Body of pancreas (tissue), 4 donors: Measurements from ENCODE around the gene BBS4. TPM values are rescaled to one million over a fixed set of nuclear protein-coding genes. Genes with fewer than 3 reads are reported as not detected.
A peak's percentile ranks its signal among the peaks of the same experiment; 100 is the strongest.

Experiments
- ATAC-seq: fragments of 150-250 bp; one replicate; pipeline ENCODE4 v1.9.1; 2016
- DNase-seq, 4 donors: peaks; one replicate each; pipeline ENCODE4 v3.0.0-alpha.2; 2019
- H3K27ac ChIP-seq, 4 donors: fragments of 200-600 bp; sonication (generic); 1 replicate in 3 of 4; 2 replicates in 1 of 4; pipeline versions ENCODE4 v1.5.1 to v1.6.1; 2016 to 2019; ENCODE audit warnings: mild to moderate bottlenecking in 1 of 4, mixed read lengths in 1 of 4, moderate library complexity in 1 of 4
- H3K27me3 ChIP-seq, 2 donors: fragments of 200-600 bp; sonication (generic); one replicate each; pipeline ENCODE4 v1.6.0; 2016; ENCODE audit warnings: mild to moderate bottlenecking in 1 of 2
- H3K36me3 ChIP-seq, 2 donors: fragments of 200-600 bp; sonication (generic); replicated peaks in 1 of 2; 2 replicates each; pipeline ENCODE4 v1.5.1; 2016; ENCODE audit warnings: low read depth in 2 of 2; ENCODE audit not compliant: insufficient read depth in 1 of 2
- H3K4me1 ChIP-seq: fragments of 200-600 bp; sonication (generic); one replicate; pipeline ENCODE4 v1.6.0; 2016
- H3K4me3 ChIP-seq, 2 donors: fragments of 200-600 bp; sonication (generic); 1 replicate in 1 of 2; 2 replicates in 1 of 2; pipeline ENCODE4 v1.5.1; 2016 to 2019
- H3K9me3 ChIP-seq, 3 donors: fragments of 200-600 bp; sonication (generic); 1 replicate in 2 of 3; 2 replicates in 1 of 3; pipeline ENCODE4 v1.5.1; 2016
- CTCF ChIP-seq, 7 experiments: fragments of 450-650 bp in 4 of 7; fragments of 200-600 bp in 3 of 7; sonication (generic) in 3 of 7; IDR thresholded peaks; one replicate each; pipeline ENCODE4 v1.5.1; 2016 to 2019; ENCODE audit warnings: antibody characterized with exemption in 7 of 7
- POLR2A ChIP-seq, 3 donors: fragments of 450-650 bp; IDR thresholded peaks; one replicate each; pipeline ENCODE4 v1.6.1; 2016; ENCODE audit warnings: antibody characterized with exemption in 3 of 3, mild to moderate bottlenecking in 2 of 3
- WGBS, 2 donors: methylation state at CpG; one replicate each; pipeline ENCODE4 v1.1.5; 2017; 5-methylcytosine and 5-hydroxymethylcytosine counted together
- intact Hi-C: fragments of 100-400 bp; cut with DNase I; formaldehyde crosslinking; loops from one replicate; pipeline ENCODE4 v1.15.1; 2023
- total RNA-seq, 2 donors: library from RNA; depleted of rRNA; stranded (reverse); fragments of >200 nt; gene quantifications; one replicate each; pipeline ENCODE4 v1.1.0, GENCODE V29; 2016

Gene BBS4
- total RNA-seq, 2 donors from 2014 or later = 20.2 to 26.4 TPM

- Histone ChIP-seq H3K9me3 (no peaks in the 10 kb centered on the region), H3K27ac (peak overlapping the region in 1 of 4 donors; percentile 12), H3K27me3 (no peaks in the 10 kb centered on the region), H3K36me3 (no peaks in the 10 kb centered on the region), H3K4me1 (peaks cover 27% of the 10 kb centered on the region), H3K4me3 (no peak overlapping the region)
- intact Hi-C loops = no loop called here
- peak in 1 of 4 donors; percentile 7 for DNase-seq
- WGBS, 2 donors = 71 to 85% methylated on average over 4 of the region's 4 CpGs
- ATAC-seq = no peak
- TF ChIP-seq CTCF (IDR thresholded peaks at IDR 0.05) = no peak
- no peak for TF ChIP-seq POLR2A (IDR thresholded peaks at IDR 0.05)
Observed at GRCh38 chr15:72785432-72785831, 99.4 kb downstream of the BBS4 start.

- no peaks in the 10 kb centered on the region for H3K36me3 ChIP-seq
- TF ChIP-seq POLR2A (IDR thresholded peaks at IDR 0.05) (no peak), CTCF (IDR thresholded peaks at IDR 0.05) (no peak)
- ATAC-seq (no peak), DNase-seq (no peak)
- intact Hi-C loops = no loop called here
- no peaks in the 10 kb centered on the region for H3K27me3 ChIP-seq
- H3K4me1 ChIP-seq = peaks cover 27% of the 10 kb centered on the region
- no peaks in the 10 kb centered on the region for H3K9me3 ChIP-seq
- WGBS, 2 donors = 80 to 88% methylated on average over 1 to 2 of the region's 2 CpGs
- H3K27ac ChIP-seq = no peak overlapping the region
- no peak overlapping the region for H3K4me3 ChIP-seq
Observed at GRCh38 chr15:72785841-72786240, 99.8 kb downstream of the BBS4 start.

GRCh38 chr15:72786242-72786641 lies 100.2 kb downstream of the BBS4 start:
- Histone ChIP-seq H3K36me3 (no peaks in the 10 kb centered on the region), H3K9me3 (no peaks in the 10 kb centered on the region), H3K4me1 (peaks cover 24% of the 10 kb centered on the region), H3K27ac (no peak overlapping the region), H3K27me3 (no peaks in the 10 kb centered on the region), H3K4me3 (no peak overlapping the region)
- intact Hi-C loops = no loop called here
- TF ChIP-seq POLR2A (IDR thresholded peaks at IDR 0.05) (no peak), CTCF (IDR thresholded peaks at IDR 0.05) (no peak)
- WGBS, 2 donors = 94 to 97% methylated on average over 4 of the region's 4 CpGs
- DNase-seq (no peak), ATAC-seq (no peak)

- WGBS, 2 donors = 79 to 80% methylated on average over 8 of the region's 8 CpGs
- TF ChIP-seq POLR2A (IDR thresholded peaks at IDR 0.05) = no peak
- no peak for TF ChIP-seq CTCF (IDR thresholded peaks at IDR 0.05)
- ATAC-seq (no peak), DNase-seq (no peak)
- Histone ChIP-seq H3K27me3 (no peaks in the 10 kb centered on the region), H3K4me1 (peaks cover 19% of the 10 kb centered on the region), H3K27ac (no peak overlapping the region), H3K9me3 (no peaks in the 10 kb centered on the region), H3K4me3 (no peak overlapping the region), H3K36me3 (no peaks in the 10 kb centered on the region)
- intact Hi-C loops = no loop called here
Observed at GRCh38 chr15:72786676-72787345, 100.8 kb downstream of the BBS4 start.

- no peaks in the 10 kb centered on the region for H3K9me3 ChIP-seq
- 64 to 73% methylated on average over 1 of the region's 1 CpG for WGBS, 2 donors
Observed at GRCh38 chr15:72787526-72787925, 101.5 kb downstream of the BBS4 start.

More at GRCh38 chr15:72787526-72787925, 101.5 kb downstream of the BBS4 start:
- H3K4me3 ChIP-seq = no peak overlapping the region
- H3K4me1 ChIP-seq = peaks cover 12% of the 10 kb centered on the region
- H3K27me3 ChIP-seq = no peaks in the 10 kb centered on the region
- H3K27ac ChIP-seq = no peak overlapping the region
- ATAC-seq (no peak), DNase-seq (no peak)
- intact Hi-C loops = no loop called here
- no peaks in the 10 kb centered on the region for H3K36me3 ChIP-seq
- TF ChIP-seq POLR2A (IDR thresholded peaks at IDR 0.05) = no peak
- no peak for TF ChIP-seq CTCF (IDR thresholded peaks at IDR 0.05)
